Thoracic aorta (tissue), 2 donors: ENCODE measurements around the gene TM4SF4. TPM values are rescaled to one million over a fixed set of nuclear protein-coding genes. Genes with fewer than 3 reads are reported as not detected.

Source experiments
- ATAC-seq: fragments of 150-250 bp; one replicate; pipeline ENCODE4 v1.8.0; 2017; ENCODE audit warnings: low read depth; ENCODE audit not compliant: insufficient number of reproducible peaks, low FRiP score
- DNase-seq: peaks from one replicate; pipeline ENCODE4 v3.0.0-alpha.2; 2020; ENCODE audit warnings: low spot score
- H3K27ac ChIP-seq, 2 donors: fragments of 200-600 bp; sonication (generic); 1 replicate in 1 of 2; 2 replicates in 1 of 2; pipeline ENCODE4 v1.5.1; 2016; ENCODE audit warnings: mild to moderate bottlenecking in 2 of 2, moderate library complexity in 2 of 2
- H3K27me3 ChIP-seq: fragments of 200-600 bp; sonication (generic); replicated peaks from 2 replicates; pipeline ENCODE4 v1.6.0; 2016; ENCODE audit warnings: mild to moderate bottlenecking; ENCODE audit not compliant: insufficient read depth
- H3K36me3 ChIP-seq: fragments of 200-600 bp; sonication (generic); one replicate; pipeline ENCODE4 v1.5.1; 2016
- H3K4me1 ChIP-seq, 2 donors: fragments of 200-600 bp; sonication (generic); 1 replicate in 1 of 2; 2 replicates in 1 of 2; pipeline versions ENCODE4 v1.5.1 to v1.6.0; 2016; ENCODE audit warnings: low read depth in 2 of 2, mild to moderate bottlenecking in 1 of 2; ENCODE audit not compliant: control insufficient read depth in 1 of 2
- H3K4me3 ChIP-seq: fragments of 200-600 bp; sonication (generic); 2 replicates; pipeline ENCODE4 v1.5.1; 2016; ENCODE audit warnings: mild to moderate bottlenecking
- H3K9me3 ChIP-seq: fragments of 200-600 bp; sonication (generic); 2 replicates; pipeline ENCODE4 v1.5.1; 2016
- CTCF ChIP-seq: fragments of 200-600 bp; sonication (generic); IDR thresholded peaks from one replicate; pipeline ENCODE4 v1.5.1; 2019; ENCODE audit warnings: antibody characterized with exemption
- total RNA-seq, 2 donors: library from RNA; depleted of rRNA; stranded (reverse); fragments of >200 nt; gene quantifications; one replicate each; pipeline versions ENCODE4 v1.1.0 to v1.2.3, GENCODE V29; 2016

The TM4SF4 gene
- total RNA-seq, 2 donors from 2014 or later: not detected

GRCh38 chr3:149516920-149517319 lies 42.4 kb downstream of the TM4SF4 start:
- H3K4me1 ChIP-seq: peaks cover 0 to 9% of the 10 kb centered on the region in 2 donors
- H3K4me3 ChIP-seq: no peak overlapping the region
- no peaks in the 10 kb centered on the region for H3K27me3 ChIP-seq
- no peak for DNase-seq
- no peaks in the 10 kb centered on the region for H3K36me3 ChIP-seq
- no peak for TF ChIP-seq CTCF
- no peak overlapping the region for H3K27ac ChIP-seq
- H3K9me3 ChIP-seq: no peaks in the 10 kb centered on the region
- no peak for ATAC-seq

- ATAC-seq (no peak), DNase-seq (no peak)
- Histone ChIP-seq H3K4me1 (peaks cover 0 to 3% of the 10 kb centered on the region in 2 donors), H3K9me3 (no peaks in the 10 kb centered on the region), H3K27me3 (no peaks in the 10 kb centered on the region), H3K4me3 (no peak overlapping the region), H3K27ac (no peak overlapping the region), H3K36me3 (peaks cover 8% of the 10 kb centered on the region)
- no peak for TF ChIP-seq CTCF
Measured at GRCh38 chr3:149519912-149520311, 45.4 kb downstream of the TM4SF4 start.

GRCh38 chr3:149523512-149524299 lies 49.2 kb downstream of the TM4SF4 start:
- H3K36me3 ChIP-seq: peaks cover 8% of the 10 kb centered on the region
- H3K4me1 ChIP-seq: peaks cover 4 to 28% of the 10 kb centered on the region in 2 donors
- no peak for TF ChIP-seq CTCF
- no peak overlapping the region for H3K4me3 ChIP-seq
- H3K9me3 ChIP-seq: no peaks in the 10 kb centered on the region
- no peak for ATAC-seq
- DNase-seq: no peak
- H3K27ac ChIP-seq: no peak overlapping the region
- no peaks in the 10 kb centered on the region for H3K27me3 ChIP-seq

GRCh38 chr3:149527531-149528339 lies 53.2 kb downstream of the TM4SF4 start:
- ATAC-seq (no peak), DNase-seq (no peak)
- peak; percentile 9 for TF ChIP-seq CTCF
- Histone ChIP-seq H3K4me3 (no peak overlapping the region), H3K4me1 (peaks cover 15 to 56% of the 10 kb centered on the region in 2 donors), H3K9me3 (no peaks in the 10 kb centered on the region), H3K27me3 (no peaks in the 10 kb centered on the region), H3K27ac (peak overlapping the region; percentile 56 to 57), H3K36me3 (peaks cover 8% of the 10 kb centered on the region)

GRCh38 chr3:149528340-149528650 lies 53.8 kb downstream of the TM4SF4 start:
- Histone ChIP-seq H3K27me3 (no peaks in the 10 kb centered on the region), H3K36me3 (peaks cover 7% of the 10 kb centered on the region), H3K9me3 (no peaks in the 10 kb centered on the region), H3K4me1 (peaks cover 15 to 62% of the 10 kb centered on the region in 2 donors), H3K27ac (peak overlapping the region; percentile 56 to 57), H3K4me3 (no peak overlapping the region)
- ATAC-seq (no peak), DNase-seq (no peak)
- no peak for TF ChIP-seq CTCF
